IPS DF 4.7 (cell line): Measurements from ENCODE around the gene DPP6.
"Not testable (repeated sequence)": the region's sequence is repeated elsewhere in the genome, so short reads cannot be mapped to it uniquely, and the experiment has no call there.

Experiments used
- DNase-seq: peaks from one replicate; pipeline ENCODE4 v3.0.0-alpha.2; 2013; ENCODE audit warnings: low spot score; ENCODE audit errors: extremely low read depth

Gene DPP6

DNA sequence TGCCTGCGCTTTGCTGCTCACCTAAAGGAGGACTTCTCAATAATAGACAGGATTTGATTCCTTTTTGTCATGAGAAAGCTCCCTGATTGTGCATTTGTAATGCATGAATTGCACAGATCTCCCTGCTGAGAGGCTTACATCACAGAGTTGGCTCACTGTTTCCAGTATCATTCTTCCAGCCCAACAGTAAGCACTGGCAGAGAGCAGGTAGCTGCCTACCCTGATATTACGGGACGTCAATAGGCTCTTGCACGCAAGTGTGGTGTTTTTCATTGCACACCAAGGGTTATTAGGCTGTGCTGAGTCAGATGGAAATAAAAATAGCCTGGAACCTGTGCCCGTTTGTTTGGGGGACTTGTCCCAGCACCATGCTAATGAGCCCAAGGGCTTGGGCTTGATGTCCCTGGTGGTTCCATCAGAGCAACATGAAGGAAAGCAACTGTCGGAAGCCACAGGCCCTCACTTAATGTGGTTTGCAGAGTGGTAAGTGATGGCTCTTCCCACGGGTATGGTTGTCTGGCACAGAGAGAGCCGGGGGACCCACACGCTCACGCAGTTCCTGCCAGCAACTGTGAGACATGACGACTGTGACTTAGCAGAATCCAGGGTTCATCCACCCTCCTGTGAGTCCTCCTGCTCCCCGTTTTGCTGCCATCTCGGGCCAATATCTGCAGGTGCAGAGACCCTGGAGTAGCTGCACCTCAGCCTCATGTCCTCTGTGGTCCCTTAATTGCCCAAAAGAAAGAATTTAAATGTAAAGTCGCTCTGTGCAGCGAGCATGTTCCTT, 20.4 kb downstream of the DPP6 start:
- not testable (repeated sequence) for DNase-seq

DNA sequence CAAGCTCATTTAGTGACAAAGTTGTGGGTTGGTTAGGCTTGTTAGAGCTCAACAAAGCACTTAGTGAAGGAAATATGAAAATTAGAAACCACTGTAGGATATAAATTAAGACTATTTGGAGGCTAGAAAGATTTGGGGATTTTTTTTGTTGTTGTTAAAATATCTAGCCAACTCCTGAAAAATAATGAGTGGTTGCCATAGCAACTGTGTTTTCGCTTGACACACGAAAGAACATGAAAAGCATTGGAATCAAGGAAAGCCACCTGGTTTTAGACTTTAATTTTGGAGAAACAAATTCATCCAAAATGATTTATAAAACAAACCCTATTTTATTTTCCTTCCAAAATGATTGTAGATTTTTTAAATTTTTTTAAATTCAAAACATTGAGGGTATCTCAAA, 26.3 kb downstream of the DPP6 start:
- not testable (repeated sequence) for DNase-seq

- not testable (repeated sequence) for DNase-seq
Measured at GRCh38 chr7:154080249-154080648, 28.1 kb downstream of the DPP6 start.

GRCh38 chr7:154087037-154087725, 35.0 kb downstream of the DPP6 start:
- DNase-seq: not testable (repeated sequence)

GRCh38 chr7:154092093-154092492, 39.9 kb downstream of the DPP6 start:
- DNase-seq: not testable (repeated sequence)

DNA sequence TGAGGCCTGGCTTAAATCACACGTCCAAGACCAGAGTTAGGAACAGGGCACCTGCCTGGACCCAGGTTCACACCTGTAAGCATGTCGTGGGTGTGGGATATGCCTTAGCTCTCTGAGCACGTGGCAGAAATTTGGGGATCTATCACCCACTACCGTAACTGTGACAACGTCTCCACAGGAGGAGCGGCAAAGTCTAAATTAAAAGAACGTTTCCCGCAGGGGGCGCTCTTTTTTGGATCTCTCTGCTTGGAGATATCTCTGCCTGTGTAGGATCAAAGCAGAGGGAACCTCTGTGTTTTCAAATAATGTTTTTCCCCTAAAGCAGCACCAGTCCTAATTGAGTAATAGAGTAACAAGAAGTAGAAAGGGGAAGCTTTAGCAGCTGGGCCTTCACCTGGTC, 43.0 kb downstream of the DPP6 start:
- DNase-seq: not testable (repeated sequence)

DNA sequence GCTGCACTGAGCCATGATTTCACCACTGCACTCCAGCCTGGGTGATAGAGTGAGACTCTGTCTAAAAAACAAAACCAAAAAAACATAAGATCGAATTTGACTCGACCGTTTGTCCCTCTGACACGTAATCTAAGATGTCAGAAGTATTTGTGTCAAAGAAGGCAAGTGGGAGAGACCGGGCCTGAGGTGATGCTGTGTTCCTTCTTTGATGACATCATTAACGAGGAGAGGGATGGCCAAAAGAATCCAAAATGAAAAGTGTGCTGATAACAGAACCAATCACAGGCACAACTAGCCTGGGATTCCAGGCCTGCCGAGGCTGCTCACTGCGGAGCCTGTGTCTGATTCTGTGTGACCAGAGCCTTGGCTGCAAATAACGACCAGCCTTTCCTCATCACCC, 52.9 kb downstream of the DPP6 start:
- not testable (repeated sequence) for DNase-seq

GRCh38 chr7:154109615-154110014, 57.4 kb downstream of the DPP6 start:
- not testable (repeated sequence) for DNase-seq

GRCh38 chr7:154113732-154114351, 61.6 kb downstream of the DPP6 start:
- DNase-seq: not testable (repeated sequence)

GRCh38 chr7:154117411-154118390, 65.5 kb downstream of the DPP6 start:
- not testable (repeated sequence) for DNase-seq

GRCh38 chr7:154120825-154121224, 68.6 kb downstream of the DPP6 start:
- DNase-seq: not testable (repeated sequence)

GRCh38 chr7:154122720-154123119, 70.5 kb downstream of the DPP6 start:
- DNase-seq: not testable (repeated sequence)

DNA sequence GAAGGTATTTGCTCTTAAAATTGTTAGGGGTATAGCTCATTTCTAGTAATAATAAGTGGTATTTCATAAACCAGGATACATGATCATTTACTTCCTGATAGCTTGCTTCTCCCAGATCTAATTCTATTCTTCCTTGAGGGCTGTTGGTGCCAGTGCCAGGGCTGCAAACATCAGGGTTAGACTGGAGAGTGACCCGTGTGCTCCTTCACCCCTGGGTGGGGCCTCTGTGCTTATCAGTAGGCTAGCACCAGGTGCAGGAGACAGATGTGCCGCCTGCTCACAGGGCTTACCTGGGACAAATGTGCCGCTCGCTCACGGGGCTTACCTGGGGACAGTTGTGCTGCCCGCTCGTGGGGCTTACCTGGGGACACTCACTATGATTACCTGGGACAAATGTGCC, 71.2 kb downstream of the DPP6 start:
- not testable (repeated sequence) for DNase-seq

DNA sequence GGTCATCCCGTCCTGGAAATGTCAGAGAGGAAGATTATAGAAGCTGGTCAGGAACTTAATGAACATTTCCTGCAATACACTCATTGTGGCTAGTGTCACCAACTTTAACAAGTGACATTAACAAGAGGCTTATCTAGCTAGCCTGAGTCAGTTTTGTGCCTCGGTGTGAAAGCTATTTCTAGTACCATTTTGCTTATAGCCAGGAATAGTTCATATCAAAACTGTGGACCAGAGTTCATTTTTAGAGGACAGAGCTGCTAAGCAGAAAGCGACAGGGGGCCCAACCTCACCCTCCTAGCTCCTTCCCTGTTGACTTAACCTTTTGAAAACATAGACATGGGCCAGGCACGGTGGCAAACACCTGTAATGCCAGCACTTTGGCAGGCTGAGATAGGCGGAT, 76.9 kb downstream of the DPP6 start:
- DNase-seq: not testable (repeated sequence)

DNA sequence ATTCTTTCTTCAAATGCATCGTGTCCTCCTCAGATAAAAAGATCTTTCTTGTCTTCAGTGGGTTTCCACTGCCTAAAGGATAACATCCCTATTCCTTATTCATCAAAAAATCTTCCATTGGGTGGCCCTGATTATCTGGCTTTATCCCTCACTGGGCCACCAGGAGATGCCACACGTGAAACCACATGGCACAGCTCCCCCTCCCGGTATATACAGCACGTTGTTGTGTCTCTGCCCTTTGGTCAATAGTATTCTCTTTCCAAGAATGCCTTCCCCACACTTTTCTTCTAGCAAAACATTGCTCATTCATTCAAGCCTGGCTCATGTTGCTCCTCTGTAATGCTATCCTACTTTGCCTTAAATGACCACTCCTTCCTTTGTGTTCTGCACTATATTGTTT, 80.4 kb downstream of the DPP6 start:
- DNase-seq: not testable (repeated sequence)

DNA sequence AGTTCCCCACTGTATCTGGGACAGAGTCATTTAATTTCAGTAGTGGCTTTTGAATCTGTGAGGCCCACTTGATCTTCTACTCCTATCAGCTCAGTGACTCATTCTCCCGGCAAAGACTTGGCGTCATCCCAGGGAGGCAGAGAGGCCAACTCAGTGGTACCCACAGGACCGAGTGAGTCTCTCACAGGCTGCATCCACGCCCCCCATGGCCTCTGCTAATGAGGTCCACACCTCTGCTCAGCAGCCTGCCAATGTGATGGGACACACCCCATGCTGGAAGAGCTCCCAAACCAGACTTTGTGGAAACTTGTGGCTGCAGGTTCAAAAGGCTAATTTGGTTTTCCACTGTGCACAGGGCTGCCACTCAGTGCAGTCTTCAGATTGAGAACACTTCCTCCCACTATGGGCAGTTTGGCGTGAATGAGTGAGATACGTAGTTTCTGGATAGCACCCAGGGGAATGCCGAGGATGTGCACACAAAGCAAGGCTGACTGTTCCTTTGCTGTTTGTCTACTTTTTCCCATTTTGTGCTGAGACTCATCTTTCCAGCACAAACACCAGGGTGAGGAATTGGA, 81.6 kb downstream of the DPP6 start:
- not testable (repeated sequence) for DNase-seq

- DNase-seq: not testable (repeated sequence)
Measured at GRCh38 chr7:154134698-154135097, 82.5 kb downstream of the DPP6 start.

DNA sequence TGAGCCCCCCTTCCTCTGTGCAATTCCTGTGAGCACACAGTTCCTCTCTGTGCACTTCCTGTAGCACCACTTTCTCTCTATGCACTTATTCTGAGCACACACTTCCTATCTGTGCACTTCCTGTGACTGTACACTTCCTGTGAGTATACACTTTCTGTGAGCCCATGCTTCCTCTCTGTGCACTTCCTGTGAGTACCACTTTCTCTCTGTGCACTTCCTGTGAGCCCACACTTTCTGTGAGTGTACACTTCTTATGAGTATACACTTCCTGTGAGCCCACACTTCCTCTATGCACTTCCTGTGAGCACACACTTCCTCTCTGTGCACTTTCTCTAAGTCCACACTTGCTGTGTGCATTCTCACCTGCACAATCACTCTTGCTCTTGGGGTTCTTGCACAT, 83.4 kb downstream of the DPP6 start:
- DNase-seq: not testable (repeated sequence)

DNA sequence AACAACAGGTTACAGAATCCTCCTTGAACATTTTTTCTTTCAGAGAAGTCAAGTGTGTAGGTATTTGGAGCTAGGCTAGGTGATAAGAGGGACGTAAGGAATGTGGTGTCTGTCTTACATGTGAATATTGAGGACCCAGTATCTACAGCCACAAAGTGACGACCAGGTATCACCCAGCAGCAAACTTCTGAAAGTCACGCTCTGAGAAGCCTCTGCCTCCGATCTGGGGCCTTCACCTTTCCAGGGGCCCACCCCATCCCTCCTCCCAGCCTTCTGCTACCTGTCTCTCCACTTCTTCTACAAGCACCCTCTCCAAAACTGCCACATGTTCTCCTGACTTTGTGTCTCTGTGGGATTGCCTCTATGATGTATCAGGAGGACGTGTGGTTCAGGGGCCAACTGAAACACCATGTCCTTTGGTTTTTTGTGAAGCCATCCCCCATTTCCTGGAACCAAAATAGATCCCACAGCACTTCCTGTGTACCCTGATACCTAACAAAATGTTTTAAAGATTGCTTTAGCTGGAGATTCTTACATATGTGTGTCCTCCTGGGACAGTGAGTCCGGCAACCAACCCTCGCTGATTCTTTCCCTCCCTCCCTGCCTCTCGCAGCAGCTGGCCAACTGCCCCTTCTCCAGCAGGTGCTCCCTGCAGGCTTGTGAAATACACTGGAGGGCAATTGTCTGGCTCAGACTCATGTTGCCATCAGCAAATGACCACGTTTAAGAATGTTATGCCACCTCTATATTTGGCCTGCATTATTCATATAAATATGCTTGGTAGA, 93.9 kb downstream of the DPP6 start:
- DNase-seq: not testable (repeated sequence)

DNA sequence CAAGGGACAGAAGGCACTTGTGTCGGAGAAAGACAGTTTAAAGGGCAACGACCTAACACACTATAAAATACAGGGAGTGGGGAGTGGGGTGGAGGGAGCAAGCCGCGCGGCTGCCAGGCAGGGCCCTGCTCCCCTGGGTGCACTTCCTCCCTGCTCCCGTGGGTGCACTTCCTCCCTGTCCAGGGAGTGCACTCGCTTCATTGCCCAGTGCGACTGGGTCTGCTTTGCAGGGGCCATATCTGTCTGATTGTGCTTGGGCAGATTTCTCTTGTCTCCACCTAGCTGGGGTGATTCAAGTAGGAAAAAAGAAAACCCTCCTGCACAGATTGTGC, 94.5 kb downstream of the DPP6 start:
- not testable (repeated sequence) for DNase-seq
